Mucosa of descending colon (tissue), 3 donors: ENCODE data around the gene BDH1. TPM values are rescaled to one million over a fixed set of nuclear protein-coding genes. Genes with fewer than 3 reads are reported as not detected.
"Not testable (repeated sequence)": the region's sequence is repeated elsewhere in the genome, so short reads cannot be mapped to it uniquely, and the experiment has no call there.

Source experiments
- ATAC-seq: fragments of 200-7000 bp; cut with Tn5 transposase; one replicate; pipeline ENCODE4 v1.9.1; 2020; ENCODE audit warnings: mild to moderate bottlenecking, moderate library complexity
- DNase-seq, 3 donors: peaks; one replicate each; pipeline ENCODE4 v3.0.0-alpha.2; 2020
- H3K36me3 ChIP-seq: fragments of 200-600 bp; one replicate; pipeline ENCODE4 v1.8.0; 2021; ENCODE audit warnings: low read depth, mild to moderate bottlenecking
- H3K4me1 ChIP-seq: fragments of 200-600 bp; one replicate; pipeline ENCODE4 v1.8.0; 2021; ENCODE audit warnings: low read depth, mild to moderate bottlenecking
- H3K4me3 ChIP-seq: fragments of 200-600 bp; one replicate; pipeline ENCODE4 v1.8.0; 2021; ENCODE audit warnings: mild to moderate bottlenecking
- H3K9me3 ChIP-seq: fragments of 200-600 bp; one replicate; pipeline ENCODE4 v1.8.0; 2021; ENCODE audit warnings: mild to moderate bottlenecking
- CTCF ChIP-seq: fragments of 200-600 bp; IDR thresholded peaks from one replicate; pipeline ENCODE4 v1.8.0; 2022; ENCODE audit warnings: antibody characterized with exemption, mild to moderate bottlenecking
- intact Hi-C, 2 donors: fragments of 100-400 bp; cut with DNase I in 1 of 2; cut with micrococcal nuclease in 1 of 2; formaldehyde crosslinking; loops; one replicate each; pipeline versions ENCODE4 v1.11.0 to v1.11.1; 2022; cut with DNase I, micrococcal nuclease
- total RNA-seq, 3 donors: library from RNA; stranded (reverse); fragmentation: NEBNext Ultra II Directional in 2 of 3; extraction: Animal tissue kit (Norgen Biotek cat#: 25700) in 2 of 3; gene quantifications; one replicate each; pipeline versions ENCODE4 v1.2.1 to v1.2.4, GENCODE V29; 2021 to 2023
- donor health status: DM: no; HTN: no; CAD: no; lungs with moderate emphysema.
- donor health status: DM: no; HTN: no; CAD: no.
- donor health status: DM: no; HTN: yes; CAD: no.

The BDH1 gene
- total RNA-seq, 3 donors from 2014 or later: 79.3 to 246 (median 160) TPM

GRCh38 chr3:197575362-197575761 lies 19.6 kb upstream of the BDH1 start:
- Histone ChIP-seq H3K36me3 (no peaks in the 10 kb centered on the region), H3K9me3 (no peaks in the 10 kb centered on the region), H3K4me3 (no peak overlapping the region), H3K4me1 (no peaks in the 10 kb centered on the region)
- DNase-seq (no peak), ATAC-seq (no peak)
- TF ChIP-seq CTCF: no peak
- intact Hi-C loops: no loop called here

- H3K9me3 ChIP-seq, DNase-seq, H3K4me1 ChIP-seq, intact Hi-C loops, H3K36me3 ChIP-seq, H3K4me3 ChIP-seq, ATAC-seq: not testable (repeated sequence)
Measured at GRCh38 chr3:197574396-197574991, 18.7 kb upstream of the BDH1 start.

- Histone ChIP-seq H3K9me3 (no peaks in the 10 kb centered on the region), H3K4me1 (no peaks in the 10 kb centered on the region), H3K4me3 (no peak overlapping the region), H3K36me3 (no peaks in the 10 kb centered on the region)
- ATAC-seq (no peak), DNase-seq (no peak)
- no peak for TF ChIP-seq CTCF
- intact Hi-C loops: no loop called here
Measured at GRCh38 chr3:197573048-197573767, 17.4 kb upstream of the BDH1 start.

- H3K9me3 ChIP-seq, DNase-seq, intact Hi-C loops, H3K4me1 ChIP-seq, H3K36me3 ChIP-seq, H3K4me3 ChIP-seq, ATAC-seq: not testable (repeated sequence)
Measured at GRCh38 chr3:197571880-197572172, 16.1 kb upstream of the BDH1 start.

- intact Hi-C loops, H3K36me3 ChIP-seq, H3K4me3 ChIP-seq, H3K9me3 ChIP-seq, DNase-seq, H3K4me1 ChIP-seq: not testable (repeated sequence)
- peak; percentile 51 for ATAC-seq
Measured at GRCh38 chr3:197571074-197571879, 15.5 kb upstream of the BDH1 start.

- H3K4me1 ChIP-seq, H3K9me3 ChIP-seq, H3K36me3 ChIP-seq, H3K4me3 ChIP-seq, ATAC-seq, intact Hi-C loops, DNase-seq: not testable (repeated sequence)
Measured at GRCh38 chr3:197569433-197569832, 13.7 kb upstream of the BDH1 start.

- TF ChIP-seq CTCF: no peak
- ATAC-seq (no peak), DNase-seq (no peak)
- no peak overlapping the region for H3K4me3 ChIP-seq
- no peaks in the 10 kb centered on the region for H3K36me3 ChIP-seq
- no peaks in the 10 kb centered on the region for H3K4me1 ChIP-seq
- H3K9me3 ChIP-seq: peaks cover 10% of the 10 kb centered on the region
- intact Hi-C loops: no loop called here
Measured at GRCh38 chr3:197567904-197568681, 12.3 kb upstream of the BDH1 start.

GRCh38 chr3:197566155-197566554 lies 10.4 kb upstream of the BDH1 start:
- ATAC-seq, H3K4me1 ChIP-seq, H3K36me3 ChIP-seq, H3K4me3 ChIP-seq, intact Hi-C loops, DNase-seq: not testable (repeated sequence)
- peaks cover 10% of the 10 kb centered on the region for H3K9me3 ChIP-seq
